ENCODE results near the gene OR4C45. TPM values are rescaled to one million over a fixed set of nuclear protein-coding genes. Genes with fewer than 3 reads are reported as not detected.
"Not testable (repeated sequence)": the region's sequence is repeated elsewhere in the genome, so short reads cannot be mapped to it uniquely, and the experiment has no call there.

The OR4C45 gene
- total RNA-seq: not detected

GRCh38 chr11:50032574-50032973, at the start of gene OR4C45:
OR4C45 (plus strand) TSS chr11:50032874.
- Mint-ChIP-seq H3K9me3 (ENCODE audit: low read depth) (peaks cover 10% of the 10 kb centered on the region), H3K27ac (no peak within 1 kb of the TSS), H3K4me1 (no peaks in the 10 kb centered on the region), H3K27me3 (no peaks in the 10 kb centered on the region), H3K36me3 (no peaks in the 10 kb centered on the region), H3K4me3 (no peak within 1 kb of the TSS)
- ATAC-seq (no peak), DNase-seq (no peak)
- CTCF ChIA-PET: no interaction called here

- H3K4me1 Mint-ChIP-seq: no peaks in the 10 kb centered on the region
- no peak for ATAC-seq
- no peaks in the 10 kb centered on the region for H3K36me3 Mint-ChIP-seq
- peak; percentile 41 for DNase-seq
- no peak overlapping the region for H3K27ac Mint-ChIP-seq
- peaks cover 6% of the 10 kb centered on the region for H3K9me3 Mint-ChIP-seq (ENCODE audit: low read depth)
- H3K4me3 Mint-ChIP-seq: no peak overlapping the region
- CTCF ChIA-PET: no interaction called here
- no peaks in the 10 kb centered on the region for H3K27me3 Mint-ChIP-seq
These were observed 37.1 kb upstream of the OR4C45 start for GRCh38 chr11:49995565-49995964.

- ATAC-seq (no peak), DNase-seq (no peak)
- Mint-ChIP-seq H3K4me1 (no peaks in the 10 kb centered on the region), H3K27me3 (no peaks in the 10 kb centered on the region), H3K36me3 (no peaks in the 10 kb centered on the region), H3K9me3 (ENCODE audit: low read depth) (peaks cover 8% of the 10 kb centered on the region), H3K4me3 (no peak overlapping the region), H3K27ac (no peak overlapping the region)
- CTCF ChIA-PET: no interaction called here
These were observed 2.5 kb upstream of the OR4C45 start for GRCh38 chr11:50030193-50030592.

GRCh38 chr11:50036239-50036638, 3.6 kb downstream of the OR4C45 start:
- H3K36me3 Mint-ChIP-seq, H3K27ac Mint-ChIP-seq, H3K4me3 Mint-ChIP-seq, DNase-seq, H3K4me1 Mint-ChIP-seq, H3K27me3 Mint-ChIP-seq, CTCF ChIA-PET, ATAC-seq: not testable (repeated sequence)
- H3K9me3 Mint-ChIP-seq (ENCODE audit: low read depth): peaks cover 14% of the 10 kb centered on the region

- H3K27me3 Mint-ChIP-seq: no peaks in the 10 kb centered on the region
- H3K36me3 Mint-ChIP-seq: no peaks in the 10 kb centered on the region
- H3K4me3 Mint-ChIP-seq: no peak overlapping the region
- H3K9me3 Mint-ChIP-seq (ENCODE audit: low read depth): peaks cover 14% of the 10 kb centered on the region
- H3K27ac Mint-ChIP-seq: no peak overlapping the region
- no peak for ATAC-seq
- H3K4me1 Mint-ChIP-seq: no peaks in the 10 kb centered on the region
- CTCF ChIA-PET: no interaction called here
- no peak for DNase-seq
These were observed 4.6 kb downstream of the OR4C45 start for GRCh38 chr11:50037251-50037650.

GRCh38 chr11:50044647-50045046, 12.0 kb downstream of the OR4C45 start:
- H3K27me3 Mint-ChIP-seq: no peaks in the 10 kb centered on the region
- no peak overlapping the region for H3K27ac Mint-ChIP-seq
- H3K36me3 Mint-ChIP-seq: no peaks in the 10 kb centered on the region
- no peak overlapping the region for H3K4me3 Mint-ChIP-seq
- CTCF ChIA-PET: no interaction called here
- no peaks in the 10 kb centered on the region for H3K4me1 Mint-ChIP-seq
- ATAC-seq (no peak), DNase-seq (no peak)
- peaks cover 2% of the 10 kb centered on the region for H3K9me3 Mint-ChIP-seq (ENCODE audit: low read depth)

GRCh38 chr11:50063056-50063455, 30.4 kb downstream of the OR4C45 start:
- H3K27ac Mint-ChIP-seq; CTCF ChIA-PET; H3K36me3 Mint-ChIP-seq; H3K4me1 Mint-ChIP-seq; H3K9me3 Mint-ChIP-seq (ENCODE audit: low read depth); ATAC-seq; DNase-seq; H3K27me3 Mint-ChIP-seq; H3K4me3 Mint-ChIP-seq: not testable (repeated sequence)

GRCh38 chr11:50070389-50070788, 37.7 kb downstream of the OR4C45 start:
- ATAC-seq (no peak), DNase-seq (no peak)
- CTCF ChIA-PET: no interaction called here
- H3K4me3 Mint-ChIP-seq: no peak overlapping the region
- no peaks in the 10 kb centered on the region for H3K27me3 Mint-ChIP-seq
- H3K4me1 Mint-ChIP-seq: no peaks in the 10 kb centered on the region
- H3K36me3 Mint-ChIP-seq: no peaks in the 10 kb centered on the region
- peaks cover 21% of the 10 kb centered on the region for H3K9me3 Mint-ChIP-seq (ENCODE audit: low read depth)
- no peak overlapping the region for H3K27ac Mint-ChIP-seq

GRCh38 chr11:50071584-50072225, 39.0 kb downstream of the OR4C45 start:
- Mint-ChIP-seq H3K36me3 (no peaks in the 10 kb centered on the region), H3K27me3 (no peaks in the 10 kb centered on the region), H3K4me1 (no peaks in the 10 kb centered on the region), H3K27ac (no peak overlapping the region), H3K9me3 (ENCODE audit: low read depth) (peaks cover 26% of the 10 kb centered on the region), H3K4me3 (no peak overlapping the region)
- CTCF ChIA-PET: no interaction called here
- no peak for DNase-seq
- ATAC-seq: no peak

GRCh38 chr11:50072226-50073112, 39.8 kb downstream of the OR4C45 start:
- Mint-ChIP-seq H3K4me1 (no peaks in the 10 kb centered on the region), H3K36me3 (no peaks in the 10 kb centered on the region), H3K27ac (no peak overlapping the region), H3K27me3 (no peaks in the 10 kb centered on the region), H3K4me3 (no peak overlapping the region), H3K9me3 (ENCODE audit: low read depth) (peaks cover 31% of the 10 kb centered on the region)
- ATAC-seq (no peak), DNase-seq (no peak)
- CTCF ChIA-PET: no interaction called here

- Mint-ChIP-seq H3K36me3 (no peaks in the 10 kb centered on the region), H3K27me3 (no peaks in the 10 kb centered on the region), H3K9me3 (ENCODE audit: low read depth) (peaks cover 33% of the 10 kb centered on the region), H3K4me1 (no peaks in the 10 kb centered on the region), H3K4me3 (no peak overlapping the region), H3K27ac (no peak overlapping the region)
- CTCF ChIA-PET: no interaction called here
- DNase-seq: no peak
- no peak for ATAC-seq
These were observed 40.7 kb downstream of the OR4C45 start for GRCh38 chr11:50073113-50074105.

GRCh38 chr11:50074161-50074560, 41.5 kb downstream of the OR4C45 start:
- ATAC-seq (no peak), DNase-seq (no peak)
- Mint-ChIP-seq H3K9me3 (ENCODE audit: low read depth) (peaks cover 33% of the 10 kb centered on the region), H3K27me3 (no peaks in the 10 kb centered on the region), H3K4me1 (no peaks in the 10 kb centered on the region), H3K36me3 (no peaks in the 10 kb centered on the region), H3K4me3 (no peak overlapping the region), H3K27ac (no peak overlapping the region)
- CTCF ChIA-PET: no interaction called here

GRCh38 chr11:50075856-50076255, 43.2 kb downstream of the OR4C45 start:
- ATAC-seq: no peak
- Mint-ChIP-seq H3K4me1 (no peaks in the 10 kb centered on the region), H3K9me3 (ENCODE audit: low read depth) (peaks cover 30% of the 10 kb centered on the region), H3K4me3 (no peak overlapping the region), H3K27me3 (no peaks in the 10 kb centered on the region), H3K27ac (no peak overlapping the region), H3K36me3 (no peaks in the 10 kb centered on the region)
- DNase-seq: no peak
- CTCF ChIA-PET: no interaction called here
